ENCODE results near the gene ADORA2B. TPM values are rescaled to one million over a fixed set of nuclear protein-coding genes. Genes with fewer than 3 reads are reported as not detected.

Gene ADORA2B
- total RNA-seq, 2 experiments from 2014 or later: 4.1 to 4.2 TPM

GRCh38 chr17:16025202-16025601 lies 80.3 kb downstream of the ADORA2B start:
- Mint-ChIP-seq H3K36me3 (peaks cover 66% of the 10 kb centered on the region), H3K27ac (no peak overlapping the region), H3K4me3 (no peak overlapping the region), H3K4me1 (peaks cover 29% of the 10 kb centered on the region), H3K27me3 (no peaks in the 10 kb centered on the region), H3K9me3 (no peaks in the 10 kb centered on the region)
- ATAC-seq (ENCODE audit: low read depth) (no peak), DNase-seq (no peak)
- POLR2A ChIA-PET: no interaction called here

Other genes with a start within 250 kb of the ADORA2B start
- 10 to 100 TPM; 26.5 to 29.9 TPM for gene ZNF286A, start 245.4 kb upstream of the ADORA2B start, total RNA-seq
- under 1 TPM in 1 of 2 experiments, not detected in 1; 0.31 TPM for gene TBC1D26, start 212.8 kb upstream of the ADORA2B start, total RNA-seq
- gene ZSWIM7, start 54.6 kb downstream of the ADORA2B start, total RNA-seq: 10 to 100 TPM; 19.6 to 21.8 TPM
- gene TTC19, start 54.7 kb downstream of the ADORA2B start, total RNA-seq: 10 to 100 TPM; 32.5 to 36.7 TPM